ENCODE results near the gene POLD2. TPM values are rescaled to one million over a fixed set of nuclear protein-coding genes. Genes with fewer than 3 reads are reported as not detected.

Gene POLD2
- total and polyA plus RNA-seq, 2 of the 13 experiments (the other 11 are each of a cell fraction or from before 2014, with no cell fraction given), result 87.6 to 95.1 TPM

- TF ChIP-seq ZUFSP (CRISPR knock-in tag; IDR thresholded peaks at IDR 0.05; ENCODE audit: borderline replicate concordance) (no peak), TRIM22 (IDR thresholded peaks at IDR 0.05) (no peak), ZNF451 (CRISPR knock-in tag; IDR thresholded peaks at IDR 0.05) (peak; percentile 36; the same call in 1 of the 2 replicates), ZNF253 (CRISPR knock-in tag; IDR thresholded peaks at IDR 0.05; ENCODE audit: borderline replicate concordance) (0 out of 2 replicates have a peak, but pooled peaks have one; percentile 62), THAP8 (CRISPR knock-in tag; IDR thresholded peaks at IDR 0.05; ENCODE audit: borderline replicate concordance) (peak; percentile 61), ZNF318 (CRISPR knock-in tag; IDR thresholded peaks at IDR 0.05) (0 out of 2 replicates have a peak, but pooled peaks have one; percentile 67), ZNF720 (CRISPR knock-in tag; IDR thresholded peaks at IDR 0.05) (no peak), MXD4 (CRISPR knock-in tag; IDR thresholded peaks at IDR 0.05) (peak; percentile 93), ZNF350 (CRISPR knock-in tag; IDR thresholded peaks at IDR 0.05; ENCODE audit: borderline replicate concordance, low read depth) (0 out of 2 replicates have a peak, but pooled peaks have one; percentile 47), RNF219 (CRISPR knock-in tag; IDR thresholded peaks at IDR 0.05) (no peak), ZNF331 (CRISPR knock-in tag; IDR thresholded peaks at IDR 0.05) (0 out of 2 replicates have a peak, but pooled peaks have one; percentile 27), RXRA (CRISPR knock-in tag; IDR thresholded peaks at IDR 0.05) (peak; percentile 80), PRMT3 (CRISPR knock-in tag; IDR thresholded peaks at IDR 0.05; ENCODE audit: borderline replicate concordance, low read depth) (no peak)
Measured at GRCh38 chr7:44123190-44124003, at the start of gene POLD2 (continued).
